PFSK-1 (cell line): ENCODE results near the gene UPF1.

Source experiments
- FOXP2 ChIP-seq: optimal IDR thresholded peaks from 2 replicates; pipeline ENCODE3; 2011; ENCODE audit warnings: borderline replicate concordance, control low read depth, inconsistent platforms; ENCODE audit not compliant: insufficient read depth; ENCODE audit errors: extremely low read length, extremely low read depth
- POLR2AphosphoS5 ChIP-seq: IDR thresholded peaks from 2 replicates; pipeline ENCODE4 v1.6.1; 2012; ENCODE audit warnings: low read depth, mild to moderate bottlenecking, control low read depth, low read length, moderate library complexity
- REST ChIP-seq, 2 experiments: IDR thresholded peaks; 2 replicates each; pipeline versions ENCODE4 v1.6.1 to v1.8.0; 2011 to 2012; ENCODE audit warnings: low read depth in 2 of 2, low read length in 2 of 2, control low read depth in 1 of 2, inconsistent platforms in 1 of 2, mild to moderate bottlenecking in 1 of 2, moderate library complexity in 1 of 2; ENCODE audit not compliant: insufficient read depth in 1 of 2
- SIN3A ChIP-seq: IDR thresholded peaks from 2 replicates; pipeline ENCODE4 v1.6.1; 2012; ENCODE audit warnings: mild to moderate bottlenecking, low read length, moderate library complexity, borderline replicate concordance; ENCODE audit not compliant: insufficient read depth
- TAF1 ChIP-seq: IDR thresholded peaks from 2 replicates; pipeline ENCODE4 v1.6.1; 2012; ENCODE audit warnings: low read length, control low read depth, borderline replicate concordance; ENCODE audit not compliant: insufficient read depth

The UPF1 gene

DNA sequence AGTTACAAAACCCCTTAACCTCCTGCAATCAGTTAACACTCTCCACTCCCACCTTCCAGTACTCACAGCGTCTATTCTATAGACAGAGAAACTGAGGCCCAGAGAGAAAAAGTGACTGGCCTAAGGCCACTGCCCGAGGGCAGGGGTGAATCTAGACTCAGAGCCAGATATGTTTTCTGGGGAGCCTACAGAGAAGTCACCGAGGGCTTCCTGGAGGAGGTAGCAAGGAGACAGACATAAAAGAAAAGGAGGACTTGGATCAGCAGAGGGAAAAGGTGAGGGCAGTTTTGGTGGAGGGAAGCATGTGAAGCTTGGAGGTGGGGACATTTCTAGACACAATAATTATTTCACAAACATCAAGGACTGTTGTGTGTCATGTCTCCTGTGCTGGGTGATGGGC lies 39.1 kb upstream of the UPF1 start:
- TF ChIP-seq FOXP2, result no peak
- no peak for TF ChIP-seq SIN3A
- TF ChIP-seq REST (IDR thresholded peaks at IDR 0.05; ENCODE audit: insufficient read depth in 1 of 2, low read depth in 2 of 2, low read length in 2 of 2), result no peak
- no peak for TF ChIP-seq TAF1
- no peak for TF ChIP-seq POLR2AphosphoS5

- TF ChIP-seq REST (IDR thresholded peaks at IDR 0.05; ENCODE audit: insufficient read depth in 1 of 2, low read depth in 2 of 2, low read length in 2 of 2), result no peak
These were observed 38.4 kb upstream of the UPF1 start for GRCh38 chr19:18793144-18794028.

GRCh38 chr19:18794029-18794313 lies 37.8 kb upstream of the UPF1 start:
- TF ChIP-seq SIN3A (no peak), POLR2AphosphoS5 (no peak), TAF1 (no peak), FOXP2 (no peak), REST (IDR thresholded peaks at IDR 0.05; ENCODE audit: insufficient read depth in 1 of 2, low read depth in 2 of 2, low read length in 2 of 2) (no peak)

DNA sequence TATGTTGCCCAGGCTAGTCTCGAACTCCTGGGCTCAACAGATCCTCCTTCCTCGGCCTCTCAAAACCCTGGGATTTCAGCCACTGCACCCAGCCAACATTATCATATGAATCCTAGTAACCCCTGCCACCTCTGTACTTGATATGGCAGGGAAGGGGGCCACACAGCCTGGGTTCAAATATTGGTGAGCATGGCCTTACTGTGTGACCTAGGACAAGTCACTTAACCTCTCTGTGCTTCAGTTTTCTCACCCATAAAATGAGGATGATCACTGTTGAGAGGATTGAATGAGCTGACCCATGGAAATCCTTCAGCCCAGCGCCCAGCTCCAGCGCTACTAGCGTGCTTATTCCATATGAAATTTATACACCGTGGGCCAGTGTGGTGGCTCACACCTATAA lies 37.1 kb upstream of the UPF1 start:
- TF ChIP-seq TAF1, result no peak

- TF ChIP-seq FOXP2 (no peak), TAF1 (no peak), POLR2AphosphoS5 (no peak), SIN3A (no peak), REST (IDR thresholded peaks at IDR 0.05; ENCODE audit: insufficient read depth in 1 of 2, low read depth in 2 of 2, low read length in 2 of 2) (no peak)
These were observed 36.2 kb upstream of the UPF1 start for GRCh38 chr19:18795540-18795939.
